ACC112 (cell line): ENCODE measurements around the gene USF3.

Experiments used
- H2AFZ ChIP-seq: fragments of 200-600 bp; sonication (generic); one replicate; pipeline ENCODE4 v1.6.0; 2017; ENCODE audit warnings: antibody characterized with exemption, low read length; ENCODE audit not compliant: unreplicated experiment
- H3K27ac ChIP-seq: fragments of 200-600 bp; sonication (generic); 2 replicates; pipeline ENCODE4 v1.5.1; 2014; ENCODE audit warnings: low read depth, mild to moderate bottlenecking, antibody characterized with exemption, low read length, moderate library complexity
- H3K27me3 ChIP-seq: fragments of 200-600 bp; sonication (generic); 2 replicates; pipeline ENCODE4 v1.6.1; 2014; ENCODE audit warnings: mild to moderate bottlenecking, antibody characterized with exemption, low read length, moderate library complexity, mixed read lengths; ENCODE audit not compliant: insufficient read depth
- H3K36me3 ChIP-seq: fragments of 200-600 bp; sonication (generic); 2 replicates; pipeline ENCODE4 v1.6.1; 2016; ENCODE audit warnings: mild to moderate bottlenecking, antibody characterized with exemption, low read length, moderate library complexity, mixed read lengths; ENCODE audit not compliant: insufficient read depth
- H3K4me1 ChIP-seq: fragments of 200-600 bp; sonication (generic); one replicate; pipeline ENCODE4 v1.6.1; 2016; ENCODE audit warnings: low read length, mixed read lengths; ENCODE audit not compliant: insufficient read depth, unreplicated experiment, control insufficient read depth
- H3K4me3 ChIP-seq: fragments of 200-600 bp; sonication (generic); 2 replicates; pipeline ENCODE4 v1.5.1; 2014; ENCODE audit warnings: mild to moderate bottlenecking, low read depth, low read length
- H3K79me2 ChIP-seq: fragments of 200-600 bp; sonication (generic); one replicate; pipeline ENCODE4 v1.6.0; 2016; ENCODE audit warnings: low read length; ENCODE audit not compliant: control insufficient read depth, unreplicated experiment, insufficient read depth

USF3 gene

DNA sequence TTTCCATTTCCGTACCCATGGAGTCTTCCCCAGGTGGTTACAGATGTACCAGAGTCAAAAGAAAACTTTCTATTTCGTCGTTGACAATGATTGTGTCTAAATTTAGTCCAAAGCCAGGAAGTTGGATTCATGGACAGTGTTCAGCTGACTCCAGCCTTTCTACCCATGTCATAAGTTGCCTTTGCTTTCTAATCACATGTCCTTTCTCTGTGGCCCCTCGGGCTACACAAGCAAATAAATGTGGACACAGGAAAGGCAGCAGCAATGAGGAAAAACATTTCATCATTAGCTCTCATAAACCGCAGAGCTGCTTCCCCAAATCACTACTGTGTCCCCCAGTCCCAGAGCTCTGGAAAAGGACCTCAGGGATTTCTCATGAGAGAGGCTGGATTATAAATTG lies 82.0 kb downstream of the USF3 start:
- Histone ChIP-seq H3K27ac (no peak overlapping the region), H3K36me3 (no peaks in the 10 kb centered on the region), H3K27me3 (peaks cover 12% of the 10 kb centered on the region), H3K79me2 (no peaks in the 10 kb centered on the region), H3K4me1 (no peaks in the 10 kb centered on the region), H2AFZ (no peak overlapping the region), H3K4me3 (no peak overlapping the region)

DNA sequence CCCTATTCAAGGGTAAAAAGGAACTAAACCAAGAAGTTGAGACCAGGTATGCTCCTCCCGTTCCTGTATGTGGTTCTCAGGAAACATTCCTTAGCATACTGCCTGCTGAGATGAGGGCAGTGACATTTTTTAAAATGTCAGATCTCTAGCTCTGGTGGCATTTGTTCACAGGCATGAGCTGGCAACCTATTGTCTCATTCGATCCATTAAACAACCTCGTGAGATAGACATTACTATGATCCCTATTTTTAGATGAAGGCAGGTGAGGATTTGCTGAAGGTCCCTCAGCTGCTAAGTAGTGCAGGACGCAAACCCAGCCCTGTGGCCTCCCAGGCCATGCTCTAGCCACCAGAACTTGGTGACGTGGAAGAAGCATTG lies 89.2 kb downstream of the USF3 start:
- Histone ChIP-seq H2AFZ (no peak overlapping the region), H3K4me3 (no peak overlapping the region), H3K79me2 (no peaks in the 10 kb centered on the region), H3K27ac (no peak overlapping the region), H3K36me3 (no peaks in the 10 kb centered on the region), H3K27me3 (peaks cover 44% of the 10 kb centered on the region), H3K4me1 (no peaks in the 10 kb centered on the region)

- H3K4me1 ChIP-seq: no peaks in the 10 kb centered on the region
- H3K27ac ChIP-seq: no peak overlapping the region
- no peak overlapping the region for H2AFZ ChIP-seq
- no peak overlapping the region for H3K4me3 ChIP-seq
- peaks cover 49% of the 10 kb centered on the region for H3K27me3 ChIP-seq
- no peaks in the 10 kb centered on the region for H3K79me2 ChIP-seq
- no peaks in the 10 kb centered on the region for H3K36me3 ChIP-seq
Measured at GRCh38 chr3:113606539-113607218, 89.8 kb downstream of the USF3 start.

DNA sequence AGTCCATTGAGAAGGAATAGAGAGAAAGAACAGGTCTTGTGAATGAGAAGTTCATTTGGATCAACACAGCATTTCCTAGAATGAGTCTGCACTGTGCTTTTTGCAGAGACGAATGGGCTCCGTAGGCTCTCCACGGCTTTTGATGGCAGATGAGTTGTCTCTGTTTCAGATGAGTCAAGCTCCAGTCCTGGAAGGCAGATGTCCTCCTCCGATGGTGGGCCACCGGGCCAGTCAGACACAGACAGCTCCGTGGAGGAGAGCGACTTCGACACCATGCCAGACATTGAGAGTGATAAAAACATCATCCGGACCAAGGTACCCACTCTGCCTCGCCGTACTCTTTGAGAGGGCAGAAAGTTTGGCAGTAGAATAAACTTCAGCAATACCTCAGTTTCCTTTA lies 93.6 kb downstream of the USF3 start:
- H3K27me3 ChIP-seq: peaks cover 41% of the 10 kb centered on the region
- no peaks in the 10 kb centered on the region for H3K79me2 ChIP-seq
- H3K27ac ChIP-seq: no peak overlapping the region
- no peaks in the 10 kb centered on the region for H3K36me3 ChIP-seq
- no peak overlapping the region for H2AFZ ChIP-seq
- H3K4me3 ChIP-seq: no peak overlapping the region
- H3K4me1 ChIP-seq: no peaks in the 10 kb centered on the region

DNA sequence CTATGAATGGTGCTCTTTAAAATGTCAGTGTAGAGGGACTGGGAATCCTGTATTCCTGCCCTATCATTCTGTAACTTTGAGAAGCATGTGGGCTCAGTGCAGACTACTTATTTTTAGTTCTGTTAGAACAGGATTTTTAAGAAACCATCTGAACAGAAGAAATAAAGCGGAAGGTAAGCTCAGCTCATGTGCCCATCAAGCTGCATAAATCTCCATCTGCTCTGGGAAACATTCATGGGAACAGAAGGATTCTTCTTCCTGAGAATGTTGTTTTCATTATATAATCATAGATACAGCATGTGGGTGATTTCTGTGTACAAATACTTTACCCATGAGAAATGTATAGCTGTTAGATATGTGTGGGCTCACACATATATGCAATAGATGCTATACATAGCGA lies 94.2 kb downstream of the USF3 start:
- no peaks in the 10 kb centered on the region for H3K4me1 ChIP-seq
- H3K79me2 ChIP-seq: no peaks in the 10 kb centered on the region
- H2AFZ ChIP-seq: no peak overlapping the region
- H3K4me3 ChIP-seq: no peak overlapping the region
- H3K27me3 ChIP-seq: peaks cover 35% of the 10 kb centered on the region
- no peak overlapping the region for H3K27ac ChIP-seq
- H3K36me3 ChIP-seq: no peaks in the 10 kb centered on the region

- Histone ChIP-seq H3K36me3 (no peaks in the 10 kb centered on the region), H3K4me3 (no peak overlapping the region), H2AFZ (no peak overlapping the region), H3K4me1 (no peaks in the 10 kb centered on the region), H3K79me2 (no peaks in the 10 kb centered on the region), H3K27me3 (peaks cover 32% of the 10 kb centered on the region), H3K27ac (no peak overlapping the region)
Measured at GRCh38 chr3:113601240-113601639, 95.2 kb downstream of the USF3 start.

- H2AFZ ChIP-seq: no peak overlapping the region
- no peaks in the 10 kb centered on the region for H3K36me3 ChIP-seq
- H3K4me1 ChIP-seq: no peaks in the 10 kb centered on the region
- no peaks in the 10 kb centered on the region for H3K79me2 ChIP-seq
- no peak overlapping the region for H3K4me3 ChIP-seq
- peaks cover 32% of the 10 kb centered on the region for H3K27me3 ChIP-seq
- no peak overlapping the region for H3K27ac ChIP-seq
Measured at GRCh38 chr3:113600418-113601182, 95.8 kb downstream of the USF3 start.
